ENCODE measurements around the gene CCDC198. TPM values are rescaled to one million over a fixed set of nuclear protein-coding genes. Genes with fewer than 3 reads are reported as not detected.

Gene CCDC198
- not detected in 2 replicates for total RNA-seq

DNA sequence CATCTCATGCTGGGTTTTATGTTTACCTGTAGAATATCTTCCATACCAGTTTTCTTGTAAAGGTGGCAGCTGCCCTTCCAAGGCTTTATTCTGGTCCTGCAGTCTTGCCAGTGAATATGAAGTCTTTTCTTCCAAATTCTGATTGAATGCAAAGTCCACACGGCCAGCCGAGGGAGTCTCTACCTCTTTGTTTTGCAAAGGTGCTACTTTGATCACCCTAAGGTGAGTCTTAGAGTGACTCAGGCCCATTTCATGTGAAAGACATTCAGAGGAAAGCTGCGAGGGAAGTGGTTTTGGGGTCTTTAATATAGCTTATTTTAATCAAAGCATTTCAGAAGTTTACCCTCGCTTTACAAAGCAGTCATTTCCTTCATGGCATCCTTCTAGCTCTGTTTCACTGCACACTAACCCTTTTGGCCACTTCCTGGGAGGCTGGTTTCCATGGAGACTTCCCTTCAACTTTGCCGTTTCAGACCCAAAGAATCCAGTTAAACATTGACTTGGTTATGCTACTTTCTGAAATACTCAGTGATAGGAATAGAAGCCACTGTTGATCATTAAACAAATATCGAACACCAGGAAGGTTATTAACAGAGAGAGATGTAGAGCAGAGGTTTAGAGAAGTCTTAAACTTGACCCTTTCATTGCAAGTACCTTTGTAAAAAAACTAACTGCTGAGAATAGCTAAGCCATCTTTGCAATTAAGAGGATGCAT, at the start of gene CCDC198:
Gene CCDC198 (minus strand): TSS at position 391 of the 715 bp plus-strand sequence. CDS start 142 bp downstream, at position 249.
- DNase-seq (ENCODE audit: low read depth in 2 of 2) = no peak

DNA sequence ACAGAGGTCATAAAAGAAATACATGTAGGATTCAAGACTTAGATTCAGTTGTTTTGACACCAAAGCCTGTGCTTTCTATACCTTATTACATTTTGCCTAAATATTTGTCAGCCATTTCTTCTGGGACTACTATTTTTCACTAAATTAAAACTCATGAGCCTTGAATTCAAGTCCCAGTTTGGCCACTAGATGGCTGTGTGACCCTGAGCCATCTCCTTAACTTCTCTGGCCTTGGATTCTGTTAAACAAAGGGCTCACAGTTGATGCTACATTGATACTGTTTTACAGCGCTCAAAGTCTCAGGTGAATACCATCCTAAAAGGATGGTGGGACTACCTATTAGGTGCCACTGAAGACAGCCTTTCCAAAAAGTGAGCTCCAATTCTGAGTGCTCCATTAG, 39.6 kb upstream of the CCDC198 start:
- DNase-seq (ENCODE audit: low read depth in 2 of 2) = peak in 1 of 2 donors; percentile 5

DNA sequence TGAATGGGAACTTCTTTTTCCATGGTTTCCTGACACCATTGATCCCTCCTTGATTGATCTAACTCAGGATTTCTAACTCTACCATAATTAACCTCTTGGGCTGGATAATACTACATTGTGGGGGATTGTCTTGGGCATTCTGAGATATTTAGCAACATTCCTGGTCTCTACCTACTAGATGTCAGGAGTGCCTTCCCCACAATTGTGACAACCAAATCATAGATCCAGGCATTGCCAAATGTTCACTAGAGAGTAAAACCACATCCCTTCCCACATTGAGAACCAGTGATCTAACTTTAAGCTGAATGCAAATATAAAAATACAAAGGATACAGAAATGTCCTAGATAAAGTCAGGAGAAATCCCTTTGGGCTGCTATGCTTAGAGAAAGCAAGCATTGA, 36.9 kb upstream of the CCDC198 start:
- no peak for DNase-seq (ENCODE audit: low read depth in 2 of 2)

GRCh38 chr14:57526942-57527341, 33.3 kb upstream of the CCDC198 start:
- no peak for DNase-seq (ENCODE audit: low read depth in 2 of 2)

- DNase-seq (ENCODE audit: low read depth in 2 of 2) = no peak
Observed at GRCh38 chr14:57519043-57519442, 25.4 kb upstream of the CCDC198 start.

GRCh38 chr14:57512220-57512619, 18.6 kb upstream of the CCDC198 start:
- DNase-seq (ENCODE audit: low read depth in 2 of 2) = no peak

DNA sequence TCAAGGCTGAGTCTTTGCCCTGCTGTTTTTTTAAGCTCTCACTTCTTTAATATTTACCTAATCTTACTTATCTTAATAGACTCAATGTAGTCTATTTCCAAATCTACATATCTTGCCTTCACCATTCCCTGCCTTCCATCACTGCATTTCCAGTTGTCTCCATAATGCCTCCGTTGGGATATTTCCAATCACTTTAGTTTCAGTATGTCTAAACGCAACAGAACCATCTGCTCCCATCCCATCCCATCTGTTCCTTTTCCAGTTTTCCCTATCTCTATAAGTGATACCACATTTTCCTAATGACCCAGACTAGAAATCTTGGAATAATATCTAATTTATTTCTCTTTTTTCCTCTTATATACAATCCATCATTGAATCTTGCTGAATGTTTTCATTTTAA, 15.1 kb upstream of the CCDC198 start:
- no peak for DNase-seq (ENCODE audit: low read depth in 2 of 2)

DNA sequence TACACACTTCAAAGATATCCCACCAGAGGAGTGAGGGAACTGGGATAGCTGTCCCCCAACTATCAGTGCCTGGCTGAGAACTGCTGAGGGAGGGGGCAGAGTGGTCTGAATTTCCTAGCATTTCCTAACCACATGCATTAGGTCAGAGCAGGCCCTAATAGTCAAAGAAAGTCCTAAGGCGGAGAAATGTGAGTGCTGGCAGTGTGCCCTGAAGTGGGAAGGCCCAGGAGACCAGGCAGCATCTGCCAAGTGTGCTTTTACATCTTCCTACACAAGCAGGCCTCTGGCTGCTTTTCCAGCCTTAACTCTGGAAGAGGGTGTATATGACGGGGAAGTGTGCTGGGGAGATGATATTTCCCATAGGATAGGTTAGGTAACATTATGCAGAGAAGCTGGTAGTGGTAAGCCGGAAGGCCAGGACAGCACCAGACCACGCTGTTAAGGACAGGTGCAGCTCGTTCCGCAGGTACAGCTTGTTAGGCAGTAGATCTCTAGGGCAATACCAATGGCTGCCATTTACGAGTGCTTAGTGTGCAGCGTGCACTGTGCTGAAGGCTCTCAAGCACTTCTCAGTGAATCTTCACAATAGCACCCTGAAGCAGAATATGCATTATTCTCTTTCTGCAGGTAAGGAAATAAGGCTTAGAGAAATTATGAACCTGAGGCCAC, 9.1 kb upstream of the CCDC198 start:
- no peak for DNase-seq (ENCODE audit: low read depth in 2 of 2)

GRCh38 chr14:57501039-57501557, 7.4 kb upstream of the CCDC198 start:
- DNase-seq (ENCODE audit: low read depth in 2 of 2) = no peak

GRCh38 chr14:57498659-57499058, 5.0 kb upstream of the CCDC198 start:
- DNase-seq (ENCODE audit: low read depth in 2 of 2) = no peak

- DNase-seq (ENCODE audit: low read depth in 2 of 2) = no peak
Observed at GRCh38 chr14:57498035-57498434, 4.4 kb upstream of the CCDC198 start.

DNA sequence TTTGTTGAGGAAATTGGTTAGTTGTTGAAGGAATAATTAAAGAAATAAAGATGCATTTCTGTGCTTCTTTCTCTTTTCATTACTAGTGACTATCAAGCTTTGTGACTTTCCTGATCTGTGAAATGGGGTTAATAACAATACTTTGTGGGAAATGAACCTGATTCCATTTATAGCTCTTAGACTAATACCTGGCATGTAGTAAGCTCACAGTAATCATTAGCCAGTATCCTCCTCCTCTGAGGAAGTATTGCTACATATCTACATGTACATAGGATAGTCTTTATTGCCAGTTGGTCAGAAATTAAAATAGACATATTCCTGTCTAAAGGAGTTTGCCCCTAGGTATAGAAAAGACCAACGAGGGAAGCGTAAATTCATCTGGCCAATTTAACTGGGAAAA, 1.8 kb upstream of the CCDC198 start:
- DNase-seq (ENCODE audit: low read depth in 2 of 2) = no peak

DNA sequence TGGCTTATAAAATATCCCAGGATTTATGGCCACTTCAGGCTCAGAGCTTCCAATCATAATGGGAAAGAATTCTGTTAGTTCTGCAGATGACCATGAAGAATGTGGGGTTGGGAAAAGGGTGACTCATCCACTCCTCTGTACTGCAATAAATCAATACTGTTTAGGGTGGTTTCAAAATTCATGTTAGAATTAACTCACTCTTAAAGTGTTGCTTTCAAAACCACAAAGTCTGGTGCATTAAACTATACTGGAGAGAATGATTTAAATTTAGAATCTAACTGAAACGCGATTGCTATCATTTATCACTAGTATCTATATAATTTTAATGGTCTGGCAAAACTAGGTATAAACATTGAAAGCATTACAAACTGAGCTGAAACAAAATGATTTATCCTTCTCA, 798 bp downstream of the CCDC198 start:
- DNase-seq (ENCODE audit: low read depth in 2 of 2) = no peak

- DNase-seq (ENCODE audit: low read depth in 2 of 2) = no peak
Observed at GRCh38 chr14:57491640-57492039, 2.0 kb downstream of the CCDC198 start.

DNA sequence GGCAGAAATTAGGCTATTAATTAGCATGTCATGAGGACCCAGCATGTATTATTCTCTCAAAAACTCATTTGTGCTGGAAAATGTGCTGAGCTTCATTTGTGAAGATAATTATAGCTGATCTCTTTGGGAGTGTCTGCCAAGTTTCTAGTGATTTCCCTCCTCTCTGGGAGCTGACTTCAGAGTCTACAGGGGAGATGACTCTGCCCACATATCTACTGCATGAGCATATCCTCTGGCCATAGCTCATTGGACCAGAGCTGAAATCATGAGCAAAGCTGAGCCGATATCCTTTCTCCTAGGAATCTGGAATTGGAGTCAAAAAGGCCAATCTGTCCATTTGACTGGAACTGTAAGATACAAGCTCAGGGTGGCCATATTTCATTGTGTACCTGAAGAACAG, 5.9 kb downstream of the CCDC198 start:
- DNase-seq (ENCODE audit: low read depth in 2 of 2) = no peak

DNA sequence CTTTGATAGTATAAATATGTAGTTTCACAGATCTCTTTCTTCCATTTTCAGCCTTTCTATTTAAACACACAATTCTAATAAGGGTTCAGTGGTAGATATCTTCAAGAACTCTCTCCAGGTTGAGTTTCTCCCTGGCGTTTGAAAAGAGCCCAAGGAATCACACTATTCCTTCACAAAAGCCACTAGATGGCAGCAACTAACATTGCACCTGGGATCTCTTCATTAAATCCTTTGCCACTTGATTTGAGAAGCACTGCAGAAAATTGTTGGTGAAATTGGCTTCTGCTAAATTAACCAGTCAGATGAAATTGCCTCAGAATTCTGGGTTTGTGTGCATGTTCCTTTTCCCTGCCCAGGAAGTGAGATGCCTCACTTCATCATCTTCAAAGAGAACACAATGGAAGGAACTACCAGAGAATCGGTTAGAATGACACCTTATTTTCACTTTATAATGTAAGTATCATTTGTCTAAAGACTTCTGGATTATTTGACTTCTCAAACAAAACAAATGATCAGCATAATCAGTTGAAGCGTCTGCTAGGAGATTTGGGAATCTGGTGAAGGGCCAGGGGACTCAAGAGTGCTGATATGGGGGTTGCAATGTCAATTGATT, 6.8 kb downstream of the CCDC198 start:
- DNase-seq (ENCODE audit: low read depth in 2 of 2) = peak; percentile 9 to 44

DNA sequence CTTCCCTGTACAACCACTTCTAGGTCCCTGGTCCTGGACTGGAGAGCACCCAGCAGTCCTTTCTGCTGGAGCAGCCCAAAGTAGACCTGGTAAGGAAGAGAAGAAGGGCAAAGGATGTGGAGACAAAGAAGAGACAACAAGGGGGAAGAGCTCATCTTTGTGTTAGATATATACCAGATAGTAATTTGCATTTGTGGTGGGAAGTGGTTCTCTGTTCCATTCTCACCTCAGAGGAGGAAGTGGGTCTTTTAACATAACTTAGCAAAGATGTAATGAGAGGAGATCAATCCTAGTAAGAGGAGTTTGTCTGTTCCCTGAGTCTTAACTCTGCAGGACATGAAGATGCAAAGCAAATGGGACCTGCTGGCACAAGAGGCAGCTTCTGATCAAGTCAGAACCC, 8.0 kb downstream of the CCDC198 start:
- no peak for DNase-seq (ENCODE audit: low read depth in 2 of 2)

- no peak for DNase-seq (ENCODE audit: low read depth in 2 of 2)
Observed at GRCh38 chr14:57482120-57482519, 11.5 kb downstream of the CCDC198 start.

DNA sequence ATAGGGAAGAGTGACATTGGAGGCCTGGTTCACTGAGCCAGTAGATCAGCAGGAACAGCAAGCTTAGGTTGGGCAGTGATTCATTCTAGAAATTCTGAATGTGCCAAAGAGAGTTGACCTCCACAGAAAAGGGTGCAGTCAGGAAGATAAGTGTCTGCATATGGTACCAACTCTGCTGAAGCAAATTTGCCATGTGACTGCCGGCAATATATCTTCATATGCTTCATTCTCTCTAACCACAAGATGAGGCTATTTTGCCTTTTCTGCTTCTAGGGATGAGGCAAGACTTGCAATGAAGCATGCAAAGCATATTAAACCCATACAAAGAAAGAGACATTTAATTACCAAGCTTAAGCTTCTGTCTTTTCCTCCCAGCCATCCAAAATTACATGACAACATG, 13.6 kb downstream of the CCDC198 start:
- DNase-seq (ENCODE audit: low read depth in 2 of 2) = no peak

DNA sequence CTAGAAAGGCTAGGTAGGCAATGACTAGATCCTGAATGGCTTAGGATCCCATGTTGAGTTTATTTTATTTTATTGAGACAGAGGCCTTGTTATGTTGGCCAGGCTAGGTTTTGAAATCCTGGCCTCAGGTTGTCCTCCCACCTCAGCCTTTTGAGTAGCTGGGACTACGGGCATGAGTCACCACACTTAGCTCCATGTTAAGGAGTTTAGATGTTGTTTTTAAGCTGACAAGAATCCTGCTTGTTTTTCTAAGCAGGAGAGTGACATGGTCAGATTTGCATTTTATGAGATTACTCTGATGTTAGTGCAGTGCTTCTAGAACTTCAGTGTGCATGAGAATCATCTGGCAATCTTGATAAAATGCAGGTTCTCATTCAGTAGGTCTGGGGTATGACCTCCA, 14.5 kb downstream of the CCDC198 start:
- DNase-seq (ENCODE audit: low read depth in 2 of 2) = no peak

- DNase-seq (ENCODE audit: low read depth in 2 of 2) = no peak
Observed at GRCh38 chr14:57478050-57478449, 15.6 kb downstream of the CCDC198 start.

DNA sequence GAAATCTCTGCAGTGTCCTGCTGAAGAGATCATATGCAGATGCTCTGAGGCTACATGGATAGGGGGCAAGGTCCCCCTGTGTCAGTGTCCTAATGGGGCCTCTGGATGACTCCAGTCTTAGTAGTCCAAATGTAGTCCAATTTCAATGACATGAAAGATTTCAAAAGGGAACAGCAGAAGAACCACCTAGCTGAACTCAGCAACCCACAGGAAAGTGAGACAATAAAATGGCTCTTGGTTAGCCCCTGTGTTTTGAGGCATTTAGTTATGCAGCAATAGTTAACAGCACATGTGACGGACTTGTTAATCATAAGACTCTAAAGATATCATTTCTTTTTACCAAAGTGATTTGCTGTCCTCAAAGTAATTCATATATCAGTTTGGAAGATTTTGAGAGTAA, 22.7 kb downstream of the CCDC198 start:
- no peak for DNase-seq (ENCODE audit: low read depth in 2 of 2)

All from dermis microvascular lymphatic vessel endothelial cell (primary cell).